SKM-1 treated with dmso at 0.1 percent for 144 hours (cell line): ENCODE data around the gene TMPRSS6.

Source experiments
- DNase-seq: peaks from one replicate; lab custom pipeline; 2025; ENCODE audit not compliant: unreplicated experiment; lab: John Stamatoyannopoulos, UW

TMPRSS6 gene

GRCh38 chr22:37067428-37067827 is 42.1 kb downstream of the TMPRSS6 start:
- DNase-seq, result no peak

- no peak for DNase-seq
Measured at GRCh38 chr22:37065961-37066360, 43.6 kb downstream of the TMPRSS6 start.

- no peak for DNase-seq
Measured at GRCh38 chr22:37065180-37065579, 44.3 kb downstream of the TMPRSS6 start.

- DNase-seq, result no peak
Measured at GRCh38 chr22:37064553-37064952, 45.0 kb downstream of the TMPRSS6 start.

GRCh38 chr22:37063431-37064420 is 45.8 kb downstream of the TMPRSS6 start:
- no peak for DNase-seq

- DNase-seq, result no peak
Measured at GRCh38 chr22:37062702-37063381, 46.7 kb downstream of the TMPRSS6 start.

GRCh38 chr22:37062376-37062675 is 47.2 kb downstream of the TMPRSS6 start:
- no peak for DNase-seq

- DNase-seq, result no peak
Measured at GRCh38 chr22:37061611-37062375, 47.7 kb downstream of the TMPRSS6 start.

GRCh38 chr22:37060801-37061610 is 48.5 kb downstream of the TMPRSS6 start:
- DNase-seq, result no peak

- no peak for DNase-seq
Measured at GRCh38 chr22:37059876-37060449, 49.5 kb downstream of the TMPRSS6 start.

- no peak for DNase-seq
Measured at GRCh38 chr22:37058917-37059701, 50.4 kb downstream of the TMPRSS6 start.

GRCh38 chr22:37057796-37058510 is 51.6 kb downstream of the TMPRSS6 start:
- no peak for DNase-seq

GRCh38 chr22:37057226-37057625 is 52.3 kb downstream of the TMPRSS6 start:
- DNase-seq, result no peak

- no peak for DNase-seq
Measured at GRCh38 chr22:37056246-37056645, 53.3 kb downstream of the TMPRSS6 start.

- DNase-seq, result no peak
Measured at GRCh38 chr22:37054600-37055365, 54.7 kb downstream of the TMPRSS6 start.

GRCh38 chr22:37054056-37054395 is 55.5 kb downstream of the TMPRSS6 start:
- DNase-seq, result no peak

GRCh38 chr22:37053310-37054055 is 56.0 kb downstream of the TMPRSS6 start:
- no peak for DNase-seq
